HEK293 (cell line): Measurements from ENCODE around the gene FIBCD1.

Source experiments
- CTCF ChIA-PET: fragments of 350-600 bp; formaldehyde crosslinking; extraction: SDS; loops from one replicate; lab custom pipeline; 2021; ENCODE audit warnings: antibody characterized with exemption; lab: Yijun Ruan, JAX
- POLR2A ChIA-PET: fragments of 300-600 bp; formaldehyde crosslinking; extraction: SDS; loops from one replicate; lab custom pipeline; 2020; ENCODE audit warnings: antibody characterized with exemption, inconsistent platforms; lab: Yijun Ruan, JAX
- H3K27ac ChIP-seq: fragments of 200-500 bp; sonication (Bioruptor generic); 2 replicates; pipeline ENCODE4 v1.5.1; 2014; ENCODE audit warnings: low read depth, low read length, control low read depth, inconsistent platforms; ENCODE audit errors: extremely low read depth
- H3K36me3 ChIP-seq, 2 experiments: fragments of 200-500 bp in 1 of 2; sonication (Bioruptor generic) in 1 of 2; 1 replicate in 1 of 2; 2 replicates in 1 of 2; pipeline ENCODE4 v1.5.1; 2014 to 2017; ENCODE audit warnings: inconsistent platforms in 2 of 2, low read length in 2 of 2; ENCODE audit not compliant: control insufficient read depth in 2 of 2, insufficient read depth in 1 of 2
- H3K4me1 ChIP-seq: fragments of 200-500 bp; sonication (Bioruptor generic); 2 replicates; pipeline ENCODE4 v1.5.1; 2014; ENCODE audit warnings: mild to moderate bottlenecking, low read length, inconsistent platforms; ENCODE audit not compliant: control insufficient read depth, insufficient read depth
- H3K4me3 ChIP-seq: 2 replicates; pipeline ENCODE4 v1.5.1; 2011; ENCODE audit warnings: low read depth, mild to moderate bottlenecking, control low read depth, low read length, moderate library complexity
- H3K9me3 ChIP-seq: fragments of 200-500 bp; sonication (Bioruptor generic); 2 replicates; pipeline ENCODE4 v1.5.1; 2014; ENCODE audit warnings: low read depth, low read length, inconsistent platforms; ENCODE audit not compliant: control insufficient read depth, insufficient read depth
- FEZF1 ChIP-seq: fragments of 450-650 bp; formaldehyde crosslinking; IDR thresholded peaks from 2 replicates; pipeline ENCODE4 v1.5.1; 2016; ENCODE audit warnings: missing biosample characterization, missing genetic modification characterization
- GFI1B ChIP-seq: fragments of 450-650 bp; formaldehyde crosslinking; IDR thresholded peaks from 2 replicates; pipeline ENCODE4 v1.5.1; 2016; ENCODE audit warnings: missing biosample characterization, missing genetic modification characterization
- MEIS1 ChIP-seq: sonication (generic); formaldehyde crosslinking; IDR thresholded peaks from 2 replicates; pipeline ENCODE4 v1.8.1; 2022; ENCODE audit warnings: missing genetic modification reagents, mild to moderate bottlenecking, borderline replicate concordance
- SCRT1 ChIP-seq: fragments of 450-650 bp; formaldehyde crosslinking; IDR thresholded peaks from 2 replicates; pipeline ENCODE4 v1.5.1; 2016; ENCODE audit warnings: missing biosample characterization, missing genetic modification characterization, borderline replicate concordance
- WT1 ChIP-seq: fragments of 450-650 bp; formaldehyde crosslinking; IDR thresholded peaks from 2 replicates; pipeline ENCODE4 v1.5.1; 2016; ENCODE audit warnings: missing biosample characterization, missing genetic modification characterization
- ZEB2 ChIP-seq: fragments of 450-650 bp; formaldehyde crosslinking; IDR thresholded peaks from 2 replicates; pipeline ENCODE4 v1.5.1; 2016; ENCODE audit warnings: missing biosample characterization, missing genetic modification characterization
- ZNF174 ChIP-seq: fragments of 450-650 bp; formaldehyde crosslinking; IDR thresholded peaks from 2 replicates; pipeline ENCODE4 v1.5.0; 2017; ENCODE audit warnings: missing biosample characterization, mild to moderate bottlenecking, missing genetic modification characterization
- ZNF19 ChIP-seq: fragments of 450-650 bp; formaldehyde crosslinking; IDR thresholded peaks from 2 replicates; pipeline ENCODE4; 2016; ENCODE audit warnings: missing biosample characterization, missing genetic modification characterization, low read depth
- ZNF223 ChIP-seq: fragments of 450-650 bp; formaldehyde crosslinking; IDR thresholded peaks from 2 replicates; pipeline ENCODE4 v1.5.1; 2016; ENCODE audit warnings: missing biosample characterization, missing genetic modification characterization
- ZNF341 ChIP-seq: fragments of 450-650 bp; formaldehyde crosslinking; IDR thresholded peaks from 2 replicates; pipeline ENCODE4; 2016; ENCODE audit warnings: low read depth, missing biosample characterization, missing genetic modification characterization
- ZNF350 ChIP-seq: fragments of 450-650 bp; formaldehyde crosslinking; IDR thresholded peaks from 2 replicates; pipeline ENCODE4 v1.5.0; 2017; ENCODE audit warnings: missing biosample characterization, mild to moderate bottlenecking, missing genetic modification characterization
- ZNF571 ChIP-seq: fragments of 450-650 bp; formaldehyde crosslinking; IDR thresholded peaks from 2 replicates; pipeline ENCODE4 v1.5.0; 2017; ENCODE audit warnings: missing biosample characterization, missing genetic modification characterization
- ZNF600 ChIP-seq: fragments of 450-650 bp; formaldehyde crosslinking; IDR thresholded peaks from 2 replicates; pipeline ENCODE4 v1.5.1; 2016; ENCODE audit warnings: missing biosample characterization, missing genetic modification characterization
- ZNF623 ChIP-seq: fragments of 450-650 bp; formaldehyde crosslinking; IDR thresholded peaks from 2 replicates; pipeline ENCODE4 v1.5.1; 2016; ENCODE audit warnings: missing biosample characterization, missing genetic modification characterization
- ZNF768 ChIP-seq: fragments of 450-650 bp; formaldehyde crosslinking; IDR thresholded peaks from 2 replicates; pipeline ENCODE4 v1.5.1; 2018; ENCODE audit warnings: missing biosample characterization, mild to moderate bottlenecking, missing genetic modification characterization
- TF ChIP-seq, protein P1 (sequence below): fragments of 450-650 bp; formaldehyde crosslinking; IDR thresholded peaks from 2 replicates; pipeline ENCODE4 v1.5.1; 2016; ENCODE audit warnings: missing biosample characterization, missing genetic modification characterization
- TF ChIP-seq, protein P2 (sequence below): fragments of 450-650 bp; formaldehyde crosslinking; IDR thresholded peaks from 2 replicates; pipeline ENCODE4 v1.5.1; 2016; ENCODE audit warnings: missing biosample characterization, missing genetic modification characterization, borderline replicate concordance
- TF ChIP-seq, protein P3 (sequence below): fragments of 450-650 bp; formaldehyde crosslinking; IDR thresholded peaks from 2 replicates; pipeline ENCODE4 v1.5.1; 2016; ENCODE audit warnings: missing biosample characterization, missing genetic modification characterization
- TF ChIP-seq, protein P4 (sequence below): fragments of 450-650 bp; formaldehyde crosslinking; IDR thresholded peaks from 2 replicates; pipeline ENCODE4 v1.5.1; 2016; ENCODE audit warnings: missing biosample characterization, missing genetic modification characterization
- TF ChIP-seq, protein P5 (sequence below): fragments of 450-650 bp; formaldehyde crosslinking; IDR thresholded peaks from 2 replicates; pipeline ENCODE4 v1.5.1; 2016; ENCODE audit warnings: missing biosample characterization, missing genetic modification characterization, low read depth
- TF ChIP-seq, protein P6 (sequence below): fragments of 450-650 bp; formaldehyde crosslinking; IDR thresholded peaks from 2 replicates; pipeline ENCODE4 v1.5.1; 2016; ENCODE audit warnings: missing biosample characterization, missing genetic modification characterization

The FIBCD1 gene

DNA sequence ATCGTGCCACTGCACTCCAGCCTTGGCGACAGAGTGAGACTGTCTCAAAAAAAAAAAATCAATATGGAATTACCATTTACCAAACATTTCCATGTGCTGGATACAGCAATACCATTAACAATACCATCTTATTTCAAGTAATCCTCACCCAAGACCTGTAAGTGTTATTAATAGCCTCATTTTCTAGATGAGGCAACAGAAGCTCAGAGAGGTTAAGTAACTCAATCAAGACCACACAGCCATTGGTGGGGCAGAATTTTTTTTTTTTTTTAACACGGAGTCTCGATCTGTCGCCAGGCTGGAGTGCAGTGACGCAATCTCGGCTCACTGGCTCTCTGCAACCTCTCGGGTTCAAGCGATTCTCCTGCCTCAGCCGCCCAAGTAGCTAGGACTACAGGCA lies 3.6 kb upstream of the FIBCD1 start:
- H3K36me3 ChIP-seq = no peaks in the 10 kb centered on the region
- CTCF ChIA-PET = interaction anchor here (0.6 to 6.8 kb wide), 12 partner anchors 9 to 624 kb away, joined by 3 to 49 read pairs (median 4); no protein-coding TSS in a partner anchor
- no peaks in the 10 kb centered on the region for H3K4me1 ChIP-seq
- H3K9me3 ChIP-seq = no peaks in the 10 kb centered on the region
- H3K27ac ChIP-seq = no peak overlapping the region
- POLR2A ChIA-PET = interaction anchor here (0.7 kb wide), 1 partner anchor 47 kb away, joined by 4 read pairs; no protein-coding TSS in a partner anchor
- TF ChIP-seq, protein P1, sequence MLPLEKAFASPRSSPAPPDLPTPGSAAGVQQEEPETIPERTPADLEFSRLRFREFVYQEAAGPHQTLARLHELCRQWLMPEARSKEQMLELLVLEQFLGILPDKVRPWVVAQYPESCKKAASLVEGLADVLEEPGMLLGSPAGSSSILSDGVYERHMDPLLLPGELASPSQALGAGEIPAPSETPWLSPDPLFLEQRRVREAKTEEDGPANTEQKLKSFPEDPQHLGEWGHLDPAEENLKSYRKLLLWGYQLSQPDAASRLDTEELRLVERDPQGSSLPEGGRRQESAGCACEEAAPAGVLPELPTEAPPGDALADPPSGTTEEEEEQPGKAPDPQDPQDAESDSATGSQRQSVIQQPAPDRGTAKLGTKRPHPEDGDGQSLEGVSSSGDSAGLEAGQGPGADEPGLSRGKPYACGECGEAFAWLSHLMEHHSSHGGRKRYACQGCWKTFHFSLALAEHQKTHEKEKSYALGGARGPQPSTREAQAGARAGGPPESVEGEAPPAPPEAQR = no peak
- TF ChIP-seq MEIS1 (CRISPR knock-in tag) (no peak), ZNF623 (tag by site-specific recombination) (no peak), ZNF768 (peak; percentile 93)
- no peak overlapping the region for H3K4me3 ChIP-seq

DNA sequence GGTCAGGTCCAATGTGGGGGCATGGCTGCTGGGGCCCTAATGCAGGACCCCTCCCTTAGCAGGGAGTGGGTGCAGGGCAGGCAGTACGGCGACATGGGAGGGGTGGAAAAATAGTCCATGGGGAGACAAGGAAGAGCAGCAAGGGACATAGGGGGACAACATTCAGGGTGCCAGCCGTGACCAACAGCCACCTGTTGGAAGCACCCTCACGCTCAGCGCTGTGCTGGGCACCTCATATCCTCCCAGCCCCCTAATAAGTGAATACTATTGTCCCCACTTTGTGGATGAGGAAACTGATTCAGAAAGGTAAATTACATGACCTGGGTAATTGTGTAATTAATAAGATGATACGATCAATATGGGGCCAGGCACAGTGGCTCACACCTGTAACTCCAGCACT lies 3.0 kb upstream of the FIBCD1 start:
- CTCF ChIA-PET = interaction anchor here (0.6 to 6.8 kb wide), 12 partner anchors 10 to 481 kb away, joined by 3 to 49 read pairs (median 4); no protein-coding TSS in a partner anchor
- no peak overlapping the region for H3K27ac ChIP-seq
- no peaks in the 10 kb centered on the region for H3K4me1 ChIP-seq
- H3K9me3 ChIP-seq = no peaks in the 10 kb centered on the region
- POLR2A ChIA-PET = interaction anchor here (0.7 kb wide), 1 partner anchor 46 kb away, joined by 4 read pairs; no protein-coding TSS in a partner anchor
- H3K4me3 ChIP-seq = no peak overlapping the region
- H3K36me3 ChIP-seq = no peaks in the 10 kb centered on the region
- TF ChIP-seq, protein P2, sequence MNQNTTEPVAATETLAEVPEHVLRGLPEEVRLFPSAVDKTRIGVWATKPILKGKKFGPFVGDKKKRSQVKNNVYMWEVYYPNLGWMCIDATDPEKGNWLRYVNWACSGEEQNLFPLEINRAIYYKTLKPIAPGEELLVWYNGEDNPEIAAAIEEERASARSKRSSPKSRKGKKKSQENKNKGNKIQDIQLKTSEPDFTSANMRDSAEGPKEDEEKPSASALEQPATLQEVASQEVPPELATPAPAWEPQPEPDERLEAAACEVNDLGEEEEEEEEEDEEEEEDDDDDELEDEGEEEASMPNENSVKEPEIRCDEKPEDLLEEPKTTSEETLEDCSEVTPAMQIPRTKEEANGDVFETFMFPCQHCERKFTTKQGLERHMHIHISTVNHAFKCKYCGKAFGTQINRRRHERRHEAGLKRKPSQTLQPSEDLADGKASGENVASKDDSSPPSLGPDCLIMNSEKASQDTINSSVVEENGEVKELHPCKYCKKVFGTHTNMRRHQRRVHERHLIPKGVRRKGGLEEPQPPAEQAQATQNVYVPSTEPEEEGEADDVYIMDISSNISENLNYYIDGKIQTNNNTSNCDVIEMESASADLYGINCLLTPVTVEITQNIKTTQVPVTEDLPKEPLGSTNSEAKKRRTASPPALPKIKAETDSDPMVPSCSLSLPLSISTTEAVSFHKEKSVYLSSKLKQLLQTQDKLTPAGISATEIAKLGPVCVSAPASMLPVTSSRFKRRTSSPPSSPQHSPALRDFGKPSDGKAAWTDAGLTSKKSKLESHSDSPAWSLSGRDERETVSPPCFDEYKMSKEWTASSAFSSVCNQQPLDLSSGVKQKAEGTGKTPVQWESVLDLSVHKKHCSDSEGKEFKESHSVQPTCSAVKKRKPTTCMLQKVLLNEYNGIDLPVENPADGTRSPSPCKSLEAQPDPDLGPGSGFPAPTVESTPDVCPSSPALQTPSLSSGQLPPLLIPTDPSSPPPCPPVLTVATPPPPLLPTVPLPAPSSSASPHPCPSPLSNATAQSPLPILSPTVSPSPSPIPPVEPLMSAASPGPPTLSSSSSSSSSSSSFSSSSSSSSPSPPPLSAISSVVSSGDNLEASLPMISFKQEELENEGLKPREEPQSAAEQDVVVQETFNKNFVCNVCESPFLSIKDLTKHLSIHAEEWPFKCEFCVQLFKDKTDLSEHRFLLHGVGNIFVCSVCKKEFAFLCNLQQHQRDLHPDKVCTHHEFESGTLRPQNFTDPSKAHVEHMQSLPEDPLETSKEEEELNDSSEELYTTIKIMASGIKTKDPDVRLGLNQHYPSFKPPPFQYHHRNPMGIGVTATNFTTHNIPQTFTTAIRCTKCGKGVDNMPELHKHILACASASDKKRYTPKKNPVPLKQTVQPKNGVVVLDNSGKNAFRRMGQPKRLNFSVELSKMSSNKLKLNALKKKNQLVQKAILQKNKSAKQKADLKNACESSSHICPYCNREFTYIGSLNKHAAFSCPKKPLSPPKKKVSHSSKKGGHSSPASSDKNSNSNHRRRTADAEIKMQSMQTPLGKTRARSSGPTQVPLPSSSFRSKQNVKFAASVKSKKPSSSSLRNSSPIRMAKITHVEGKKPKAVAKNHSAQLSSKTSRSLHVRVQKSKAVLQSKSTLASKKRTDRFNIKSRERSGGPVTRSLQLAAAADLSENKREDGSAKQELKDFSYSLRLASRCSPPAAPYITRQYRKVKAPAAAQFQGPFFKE (tag by site-specific recombination) = no peak
- no peak for TF ChIP-seq ZNF571
- TF ChIP-seq, protein P3, sequence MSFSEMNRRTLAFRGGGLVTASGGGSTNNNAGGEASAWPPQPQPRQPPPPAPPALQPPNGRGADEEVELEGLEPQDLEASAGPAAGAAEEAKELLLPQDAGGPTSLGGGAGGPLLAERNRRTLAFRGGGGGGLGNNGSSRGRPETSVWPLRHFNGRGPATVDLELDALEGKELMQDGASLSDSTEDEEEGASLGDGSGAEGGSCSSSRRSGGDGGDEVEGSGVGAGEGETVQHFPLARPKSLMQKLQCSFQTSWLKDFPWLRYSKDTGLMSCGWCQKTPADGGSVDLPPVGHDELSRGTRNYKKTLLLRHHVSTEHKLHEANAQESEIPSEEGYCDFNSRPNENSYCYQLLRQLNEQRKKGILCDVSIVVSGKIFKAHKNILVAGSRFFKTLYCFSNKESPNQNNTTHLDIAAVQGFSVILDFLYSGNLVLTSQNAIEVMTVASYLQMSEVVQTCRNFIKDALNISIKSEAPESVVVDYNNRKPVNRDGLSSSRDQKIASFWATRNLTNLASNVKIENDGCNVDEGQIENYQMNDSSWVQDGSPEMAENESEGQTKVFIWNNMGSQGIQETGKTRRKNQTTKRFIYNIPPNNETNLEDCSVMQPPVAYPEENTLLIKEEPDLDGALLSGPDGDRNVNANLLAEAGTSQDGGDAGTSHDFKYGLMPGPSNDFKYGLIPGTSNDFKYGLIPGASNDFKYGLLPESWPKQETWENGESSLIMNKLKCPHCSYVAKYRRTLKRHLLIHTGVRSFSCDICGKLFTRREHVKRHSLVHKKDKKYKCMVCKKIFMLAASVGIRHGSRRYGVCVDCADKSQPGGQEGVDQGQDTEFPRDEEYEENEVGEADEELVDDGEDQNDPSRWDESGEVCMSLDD (tag by site-specific recombination) = no peak
- 0 out of 2 replicates have a peak, but pooled peaks have one; percentile 22 for TF ChIP-seq SCRT1 (tag by site-specific recombination)
- TF ChIP-seq, protein P4, sequence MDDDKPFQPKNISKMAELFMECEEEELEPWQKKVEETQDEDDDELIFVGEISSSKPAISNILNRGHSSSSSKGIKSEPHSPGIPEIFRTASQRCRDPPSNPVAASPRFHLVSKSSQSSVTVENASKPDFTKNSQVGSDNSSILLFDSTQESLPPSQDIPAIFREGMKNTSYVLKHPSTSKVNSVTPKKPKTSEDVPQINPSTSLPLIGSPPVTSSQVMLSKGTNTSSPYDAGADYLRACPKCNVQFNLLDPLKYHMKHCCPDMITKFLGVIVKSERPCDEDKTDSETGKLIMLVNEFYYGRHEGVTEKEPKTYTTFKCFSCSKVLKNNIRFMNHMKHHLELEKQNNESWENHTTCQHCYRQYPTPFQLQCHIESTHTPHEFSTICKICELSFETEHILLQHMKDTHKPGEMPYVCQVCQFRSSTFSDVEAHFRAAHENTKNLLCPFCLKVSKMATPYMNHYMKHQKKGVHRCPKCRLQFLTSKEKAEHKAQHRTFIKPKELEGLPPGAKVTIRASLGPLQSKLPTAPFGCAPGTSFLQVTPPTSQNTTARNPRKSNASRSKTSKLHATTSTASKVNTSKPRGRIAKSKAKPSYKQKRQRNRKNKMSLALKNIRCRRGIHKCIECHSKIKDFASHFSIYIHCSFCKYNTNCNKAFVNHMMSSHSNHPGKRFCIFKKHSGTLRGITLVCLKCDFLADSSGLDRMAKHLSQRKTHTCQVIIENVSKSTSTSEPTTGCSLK (tag by site-specific recombination) = no peak
- TF ChIP-seq ZNF223 (tag by site-specific recombination) = no peak
- TF ChIP-seq ZNF350 = no peak
- TF ChIP-seq ZNF174 (tag by site-specific recombination) = no peak
- TF ChIP-seq ZEB2 (tag by site-specific recombination) = no peak
- no peak for TF ChIP-seq ZNF600 (tag by site-specific recombination)
- no peak for TF ChIP-seq FEZF1 (tag by site-specific recombination)
- no peak for TF ChIP-seq WT1 (tag by site-specific recombination)
- no peak for TF ChIP-seq ZNF768
- TF ChIP-seq ZNF341 (tag by site-specific recombination) = no peak
- TF ChIP-seq, protein P5, sequence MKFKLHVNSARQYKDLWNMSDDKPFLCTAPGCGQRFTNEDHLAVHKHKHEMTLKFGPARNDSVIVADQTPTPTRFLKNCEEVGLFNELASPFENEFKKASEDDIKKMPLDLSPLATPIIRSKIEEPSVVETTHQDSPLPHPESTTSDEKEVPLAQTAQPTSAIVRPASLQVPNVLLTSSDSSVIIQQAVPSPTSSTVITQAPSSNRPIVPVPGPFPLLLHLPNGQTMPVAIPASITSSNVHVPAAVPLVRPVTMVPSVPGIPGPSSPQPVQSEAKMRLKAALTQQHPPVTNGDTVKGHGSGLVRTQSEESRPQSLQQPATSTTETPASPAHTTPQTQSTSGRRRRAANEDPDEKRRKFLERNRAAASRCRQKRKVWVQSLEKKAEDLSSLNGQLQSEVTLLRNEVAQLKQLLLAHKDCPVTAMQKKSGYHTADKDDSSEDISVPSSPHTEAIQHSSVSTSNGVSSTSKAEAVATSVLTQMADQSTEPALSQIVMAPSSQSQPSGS = no peak
- TF ChIP-seq GFI1B (tag by site-specific recombination) = no peak
- TF ChIP-seq ZNF19 (tag by site-specific recombination) = no peak
- TF ChIP-seq, protein P6, sequence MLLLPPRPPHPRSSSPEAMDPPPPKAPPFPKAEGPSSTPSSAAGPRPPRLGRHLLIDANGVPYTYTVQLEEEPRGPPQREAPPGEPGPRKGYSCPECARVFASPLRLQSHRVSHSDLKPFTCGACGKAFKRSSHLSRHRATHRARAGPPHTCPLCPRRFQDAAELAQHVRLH (tag by site-specific recombination) = no peak
